GM12878 (cell line): Measurements from ENCODE around the gene HDAC9. TPM values are rescaled to one million over a fixed set of nuclear protein-coding genes. Genes with fewer than 3 reads are reported as not detected.

ENCODE experiments used
- ATAC-seq: fragments of 200-7000 bp; cut with Tn5 transposase; 3 replicates; pipeline ENCODE4 v1.9.1; 2020; ENCODE audit warnings: mild to moderate bottlenecking, moderate library complexity
- BruUV-seq: library from RNA; stranded (reverse); fragments of 400-500 nt; replicated peaks from 2 replicates; lab custom pipeline; 2021; lab: Mats Ljungman, UMichigan
- CTCF ChIA-PET: fragments of 300-600 bp; sonication (Branson Sonifier 250); formaldehyde crosslinking; extraction: SDS; loops from one replicate; lab custom pipeline; 2021; ENCODE audit warnings: inconsistent platforms; lab: Yijun Ruan, JAX
- POLR2A ChIA-PET: fragments of 350-600 bp; formaldehyde crosslinking; extraction: SDS; loops from one replicate; lab custom pipeline; 2021; ENCODE audit warnings: inconsistent platforms; lab: Charles Lee
- RAD21 ChIA-PET: fragments of 300-600 bp; sonication (Branson Sonifier 250); formaldehyde crosslinking; loops from one replicate; lab custom pipeline; 2023; ENCODE audit warnings: antibody characterized with exemption; ENCODE audit not compliant: unreplicated experiment; lab: Charles Lee
- SMC1A ChIA-PET: fragments of 300-600 bp; sonication (Branson Sonifier 250); formaldehyde crosslinking; loops from one replicate; lab custom pipeline; 2023; ENCODE audit not compliant: unreplicated experiment, uncharacterized antibody; lab: Charles Lee
- DNase-seq: peaks from one replicate; pipeline ENCODE4 v3.0.0-alpha.2; 2011; ENCODE audit warnings: low read depth, low spot score
- FAIRE-seq: peaks from 3 replicates; lab custom pipeline; 2011; peaks lifted over from hg19 to GRCh38; lab: Jason Lieb, UNC
- H2AFZ ChIP-seq: 2 replicates; pipeline ENCODE4 v1.6.0; 2011; ENCODE audit warnings: low read depth, low read length, control low read depth; ENCODE audit not compliant: control insufficient read depth
- H3K27ac ChIP-seq: 2 replicates; pipeline ENCODE4 v1.5.1; 2011; ENCODE audit warnings: control low read depth; ENCODE audit not compliant: control insufficient read depth, insufficient read depth
- H3K27me3 ChIP-seq, 2 experiments: replicated peaks in 1 of 2; 2 replicates each; pipeline versions ENCODE4 v1.6.0 to v1.6.1; 2011; ENCODE audit warnings: low read length in 1 of 2; ENCODE audit not compliant: control insufficient read depth in 2 of 2, insufficient read depth in 2 of 2
- H3K36me3 ChIP-seq, 2 experiments: 2 replicates each; pipeline ENCODE4 v1.5.1; 2011; ENCODE audit warnings: low read length in 1 of 2; ENCODE audit not compliant: control insufficient read depth in 2 of 2, insufficient read depth in 2 of 2
- H3K4me1 ChIP-seq: 2 replicates; pipeline ENCODE4 v1.6.1; 2011; ENCODE audit warnings: mild to moderate bottlenecking, low read length, moderate library complexity, mixed read lengths; ENCODE audit not compliant: control insufficient read depth, insufficient read depth
- H3K4me2 ChIP-seq: 2 replicates; pipeline ENCODE4 v1.6.0; 2011; ENCODE audit warnings: control low read depth; ENCODE audit not compliant: control insufficient read depth, insufficient read depth
- H3K4me3 ChIP-seq: fragments of 200-600 bp; sonication (generic); 2 replicates; pipeline ENCODE4 v1.5.1; 2016
- H3K79me2 ChIP-seq: 2 replicates; pipeline ENCODE4 v1.6.0; 2011; ENCODE audit warnings: low read length; ENCODE audit not compliant: control insufficient read depth, insufficient read depth
- H3K9ac ChIP-seq: 2 replicates; pipeline ENCODE4 v1.8.0; 2011; ENCODE audit warnings: low read length, control low read depth, mixed read lengths; ENCODE audit not compliant: control insufficient read depth, insufficient read depth
- H3K9me3 ChIP-seq: replicated peaks from 3 replicates; pipeline ENCODE4 v1.5.1; 2011; ENCODE audit warnings: mild to moderate bottlenecking, low read length; ENCODE audit not compliant: control insufficient read depth, insufficient read depth
- H4K20me1 ChIP-seq: 2 replicates; pipeline ENCODE4 v1.6.0; 2011; ENCODE audit not compliant: control insufficient read depth, insufficient read depth
- ASH2L ChIP-seq: fragments of 300-600, 200-600 bp; sonication (generic); IDR thresholded peaks from 2 replicates; pipeline ENCODE4 v1.6.1; 2017; ENCODE audit warnings: low read depth, mild to moderate bottlenecking, borderline replicate concordance
- BCLAF1 ChIP-seq: fragments of 450-650 bp; IDR thresholded peaks from 2 replicates; pipeline ENCODE4 v1.6.1; 2017; ENCODE audit warnings: antibody characterized with exemption, mild to moderate bottlenecking, moderate library complexity
- GABPA ChIP-seq: IDR thresholded peaks from 2 replicates; pipeline ENCODE4 v1.6.1; 2014; ENCODE audit warnings: antibody characterized with exemption, low read depth, mild to moderate bottlenecking, inconsistent platforms
- NFYB ChIP-seq: IDR thresholded peaks from 2 replicates; pipeline ENCODE4 v1.6.1; 2011; ENCODE audit warnings: low read depth, mild to moderate bottlenecking, low read length, improper control_type of control experiment, moderate library complexity; ENCODE audit not compliant: insufficient read depth
- REST ChIP-seq: IDR thresholded peaks from 2 replicates; pipeline ENCODE4 v1.6.1; 2012; ENCODE audit warnings: mild to moderate bottlenecking, low read depth, low read length
- SMAD1 ChIP-seq: fragments of 450-650 bp; IDR thresholded peaks from 2 replicates; pipeline ENCODE4 v1.6.1; 2018; ENCODE audit warnings: mild to moderate bottlenecking, low read depth; ENCODE audit not compliant: partially characterized antibody
- TBL1XR1 ChIP-seq: IDR thresholded peaks from 2 replicates; pipeline ENCODE4 v1.6.1; 2012; ENCODE audit warnings: low read depth, low read length, improper control_type of control experiment
- WGBS: methylation state at CpG from one replicate; pipeline ENCODE4 v1.1.6; 2016; ENCODE audit warnings: low lambda C conversion rate; ENCODE audit not compliant: insufficient replicate concordance, insufficient coverage; ENCODE audit errors: missing lambda C conversion rate; 5-methylcytosine and 5-hydroxymethylcytosine counted together
- in situ Hi-C: fragments of 300-500 bp; cut with MboI; formaldehyde crosslinking; loops from 9 replicates; pipeline ENCODE4 v1.14.3; 2018; ENCODE audit warnings: mixed read lengths
- intact Hi-C: fragments of 100-400 bp; cut with micrococcal nuclease; formaldehyde crosslinking; loops from one replicate; pipeline ENCODE4 v1.14.2; 2022; ENCODE audit not compliant: unreplicated experiment
- polyA plus RNA-seq, 11 experiments: library from polyadenylated mRNA; depleted of rRNA in 4 of 11; unstranded in 6 of 11; stranded (reverse) in 5 of 11; fragments of >200 nt; fragmentation: Nextera tagmentation in 4 of 11; fragmentation: Illumina TruSeq in 1 of 11; extraction: Ambion mirVana in 4 of 11; extraction: Trizol in 1 of 11; gene quantifications; 1 replicate in 1 of 11; 2 replicates in 10 of 11; pipeline versions ENCODE4 v1.2.1 to v1.2.3, GENCODE V29; 2011 to 2016; ENCODE audit warnings: inconsistent platforms in 2 of 11, missing spikeins in 2 of 11, low read depth in 1 of 11
- total RNA-seq, 4 experiments: library from RNA; depleted of rRNA in 3 of 4; stranded (reverse); fragments of >200 nt in 3 of 4; fragmentation: Illumina TruSeq in 1 of 4; extraction: Trizol in 1 of 4; gene quantifications; 2 replicates each; pipeline versions ENCODE4 v1.2.1 to v1.2.3, GENCODE V29; 2013 to 2021
- TF ChIP-seq, protein P1 (sequence below): IDR thresholded peaks from 2 replicates; pipeline ENCODE4 v1.6.1; 2011; ENCODE audit warnings: low read depth, mild to moderate bottlenecking, low read length, moderate library complexity, borderline replicate concordance; ENCODE audit errors: extremely low read depth

HDAC9 gene
- total and polyA plus RNA-seq, 10 of the 15 experiments (the other 5 are each of a cell fraction or from before 2014, with no cell fraction given): 0.73 to 12.8 (median 0.92) TPM

DNA sequence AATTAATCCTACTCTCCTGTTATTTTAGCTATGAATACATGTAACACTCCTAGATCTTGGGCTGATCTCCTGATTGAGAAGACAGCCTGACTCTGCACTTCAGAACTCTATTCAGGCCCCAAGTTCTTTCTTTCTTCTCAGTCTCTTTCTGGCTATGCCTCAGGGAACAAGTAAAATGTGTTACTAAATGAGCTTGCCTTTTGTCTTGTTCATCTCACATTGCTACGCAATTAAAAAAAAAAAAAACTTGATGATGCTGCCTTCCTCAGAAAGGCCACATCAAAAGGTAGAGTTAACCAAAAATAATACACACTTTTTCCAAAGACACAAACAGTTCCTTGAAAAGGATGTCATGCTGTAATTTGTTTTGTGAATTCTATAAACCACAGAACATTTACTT, 363.8 kb downstream of the HDAC9 start:
- no peak overlapping the region for H3K4me2 ChIP-seq
- H3K9me3 ChIP-seq: no peaks in the 10 kb centered on the region; the same call in 2 of the 3 replicates
- no peak for TF ChIP-seq ASH2L
- TF ChIP-seq NFYB: no peak
- TF ChIP-seq, protein P1, sequence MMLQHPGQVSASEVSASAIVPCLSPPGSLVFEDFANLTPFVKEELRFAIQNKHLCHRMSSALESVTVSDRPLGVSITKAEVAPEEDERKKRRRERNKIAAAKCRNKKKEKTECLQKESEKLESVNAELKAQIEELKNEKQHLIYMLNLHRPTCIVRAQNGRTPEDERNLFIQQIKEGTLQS: no peak
- TF ChIP-seq REST: no peak
- TF ChIP-seq TBL1XR1: no peak
- TF ChIP-seq BCLAF1: no peak
- TF ChIP-seq GABPA: no peak
- TF ChIP-seq SMAD1: no peak
- TF ChIP-seq, all 136 proteins: peak for 0
- Histone ChIP-seq H4K20me1 (no peaks in the 10 kb centered on the region), H3K36me3 (no peaks in the 10 kb centered on the region), H3K27ac (no peak overlapping the region), H3K27me3 (no peaks in the 10 kb centered on the region), H3K4me3 (no peak overlapping the region), H3K9ac (no peak overlapping the region), H3K4me1 (no peaks in the 10 kb centered on the region), H3K79me2 (no peaks in the 10 kb centered on the region), H2AFZ (no peak overlapping the region)
- in situ Hi-C loops: no loop called here
- ChIA-PET SMC1A (interaction anchor here (0.5 kb wide), 1 partner anchor 1088 kb away, joined by 3 read pairs; no protein-coding TSS in a partner anchor), POLR2A (interaction anchor here (0.6 kb wide), 2 partner anchors 207 to 289 kb away, joined by 3 read pairs; no protein-coding TSS in a partner anchor), CTCF (no interaction called here), RAD21 (no interaction called here)
- intact Hi-C loops: loop anchor here (1.0 kb wide), 1 partner anchor 12 kb away; no protein-coding TSS in a partner anchor
- ATAC-seq: no peak
- DNase-seq: no peak
- no peak for FAIRE-seq
- 86% methylated on average over 1 of the region's 1 CpG for WGBS
- BruUV-seq: no TSS peak
